Breast epithelium (tissue), 4 donors: ENCODE data around the gene INTS13. TPM values are rescaled to one million over a fixed set of nuclear protein-coding genes. Genes with fewer than 3 reads are reported as not detected.
"Not testable (repeated sequence)": the region's sequence is repeated elsewhere in the genome, so short reads cannot be mapped to it uniquely, and the experiment has no call there.

Experiments used
- DNase-seq, 2 donors: peaks; one replicate each; pipeline ENCODE4 v3.0.0-alpha.2; 2019; ENCODE audit warnings: low spot score in 2 of 2
- H3K27ac ChIP-seq, 2 donors: fragments of 200-600 bp; sonication (generic) in 1 of 2; one replicate each; pipeline ENCODE4 v1.5.1; 2016 to 2019; ENCODE audit warnings: mild to moderate bottlenecking in 1 of 2
- H3K27me3 ChIP-seq, 2 donors: fragments of 200-600 bp; sonication (generic) in 1 of 2; one replicate each; pipeline versions ENCODE4 v1.5.1 to v1.6.0; 2017 to 2019; ENCODE audit warnings: control low read depth in 1 of 2, mild to moderate bottlenecking in 1 of 2
- H3K36me3 ChIP-seq: fragments of 200-600 bp; one replicate; pipeline ENCODE4 v1.5.1; 2019
- H3K4me1 ChIP-seq, 2 donors: fragments of 200-600 bp; sonication (generic); one replicate each; pipeline ENCODE4 v1.5.1; 2016 to 2019; ENCODE audit warnings: control low read depth in 1 of 2
- H3K4me3 ChIP-seq, 3 donors: fragments of 200-600 bp; sonication (generic); 1 replicate in 2 of 3; 2 replicates in 1 of 3; pipeline ENCODE4 v1.5.1; 2016 to 2019; ENCODE audit warnings: mild to moderate bottlenecking in 3 of 3, moderate library complexity in 2 of 3
- H3K9me3 ChIP-seq, 2 donors: fragments of 200-600 bp; sonication (generic) in 1 of 2; one replicate each; pipeline ENCODE4 v1.5.1; 2016 to 2019; ENCODE audit warnings: control low read depth in 1 of 2
- POLR2A ChIP-seq: fragments of 450-650 bp; IDR thresholded peaks from one replicate; pipeline ENCODE4 v1.6.1; 2016; ENCODE audit warnings: antibody characterized with exemption, mild to moderate bottlenecking, moderate library complexity
- POLR2AphosphoS5 ChIP-seq, 3 donors: sonication (generic); formaldehyde crosslinking; IDR thresholded peaks; one replicate each; pipeline ENCODE4 v1.6.1; 2017; ENCODE audit warnings: antibody characterized with exemption in 3 of 3
- intact Hi-C: fragments of 100-400 bp; cut with DNase I; formaldehyde crosslinking; loops from one replicate; pipeline ENCODE4 v1.15.1; 2023; ENCODE audit warnings: low total_unique reads
- total RNA-seq, 3 donors: library from RNA; depleted of rRNA; stranded (reverse); fragments of >200 nt; gene quantifications; one replicate each; pipeline ENCODE4 v1.1.0, GENCODE V29; 2016
- TF ChIP-seq, protein P1 (sequence below), 3 donors: fragments of 450-650 bp; IDR thresholded peaks; one replicate each; pipeline ENCODE4 v1.5.1; 2016 to 2017; ENCODE audit warnings: antibody characterized with exemption in 3 of 3, mild to moderate bottlenecking in 3 of 3, moderate library complexity in 3 of 3

INTS13 gene
- total RNA-seq, 3 donors from 2014 or later = 20.6 to 23.1 (median 21.9) TPM

DNA sequence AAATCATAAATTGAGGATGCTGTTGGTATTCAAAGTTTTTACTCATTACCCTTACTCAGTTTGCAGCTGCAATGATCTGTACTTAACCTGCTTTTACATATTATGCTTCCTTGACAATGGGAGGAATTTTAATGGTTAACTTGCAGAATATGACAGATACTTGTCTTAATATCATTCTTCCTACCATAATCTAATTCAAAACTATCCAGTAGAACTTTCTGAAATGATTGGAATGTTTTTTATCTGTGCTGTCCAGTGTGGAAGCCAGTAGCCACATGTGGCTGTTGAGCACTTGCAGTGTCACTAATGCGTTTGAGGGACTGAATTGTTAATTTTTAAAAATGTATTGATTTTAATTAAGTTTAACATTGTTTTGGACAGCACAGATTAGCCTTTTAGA lies 24.0 kb upstream of the INTS13 start:
- H3K9me3 ChIP-seq = no peaks in the 10 kb centered on the region
- DNase-seq = no peak
- H3K27me3 ChIP-seq = no peaks in the 10 kb centered on the region
- H3K4me1 ChIP-seq = no peaks in the 10 kb centered on the region
- no peak overlapping the region for H3K4me3 ChIP-seq
- intact Hi-C loops = no loop called here
- H3K36me3 ChIP-seq = peaks cover 6% of the 10 kb centered on the region
- TF ChIP-seq POLR2A = no peak
- TF ChIP-seq, protein P1, sequence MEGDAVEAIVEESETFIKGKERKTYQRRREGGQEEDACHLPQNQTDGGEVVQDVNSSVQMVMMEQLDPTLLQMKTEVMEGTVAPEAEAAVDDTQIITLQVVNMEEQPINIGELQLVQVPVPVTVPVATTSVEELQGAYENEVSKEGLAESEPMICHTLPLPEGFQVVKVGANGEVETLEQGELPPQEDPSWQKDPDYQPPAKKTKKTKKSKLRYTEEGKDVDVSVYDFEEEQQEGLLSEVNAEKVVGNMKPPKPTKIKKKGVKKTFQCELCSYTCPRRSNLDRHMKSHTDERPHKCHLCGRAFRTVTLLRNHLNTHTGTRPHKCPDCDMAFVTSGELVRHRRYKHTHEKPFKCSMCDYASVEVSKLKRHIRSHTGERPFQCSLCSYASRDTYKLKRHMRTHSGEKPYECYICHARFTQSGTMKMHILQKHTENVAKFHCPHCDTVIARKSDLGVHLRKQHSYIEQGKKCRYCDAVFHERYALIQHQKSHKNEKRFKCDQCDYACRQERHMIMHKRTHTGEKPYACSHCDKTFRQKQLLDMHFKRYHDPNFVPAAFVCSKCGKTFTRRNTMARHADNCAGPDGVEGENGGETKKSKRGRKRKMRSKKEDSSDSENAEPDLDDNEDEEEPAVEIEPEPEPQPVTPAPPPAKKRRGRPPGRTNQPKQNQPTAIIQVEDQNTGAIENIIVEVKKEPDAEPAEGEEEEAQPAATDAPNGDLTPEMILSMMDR (IDR thresholded peaks at IDR 0.05) = no peak
- TF ChIP-seq POLR2AphosphoS5 (IDR thresholded peaks at IDR 0.05) = no peak
- H3K27ac ChIP-seq = no peak overlapping the region

DNA sequence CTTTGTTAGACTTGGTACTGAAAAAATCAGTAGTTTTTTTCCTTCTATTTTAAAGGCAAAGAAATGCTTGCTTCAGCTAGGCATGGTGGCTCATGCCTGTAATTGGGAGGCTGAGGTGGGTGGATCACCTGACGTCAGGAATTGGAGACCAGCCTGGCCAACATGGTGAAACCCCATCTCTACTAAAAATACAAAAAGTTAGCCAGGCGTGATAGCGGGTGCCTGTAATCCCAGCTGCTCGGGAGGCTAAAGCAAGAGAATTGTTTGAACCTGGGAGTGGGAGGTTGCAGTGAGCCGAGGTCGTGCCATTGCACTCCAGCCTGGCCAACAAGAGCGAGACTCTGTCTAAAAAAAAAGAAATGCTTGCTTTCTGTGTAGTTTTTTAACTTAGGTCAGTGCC lies 23.6 kb upstream of the INTS13 start:
- H3K27me3 ChIP-seq, H3K4me1 ChIP-seq, H3K27ac ChIP-seq, H3K9me3 ChIP-seq, H3K36me3 ChIP-seq, H3K4me3 ChIP-seq, DNase-seq, intact Hi-C loops: not testable (repeated sequence)

DNA sequence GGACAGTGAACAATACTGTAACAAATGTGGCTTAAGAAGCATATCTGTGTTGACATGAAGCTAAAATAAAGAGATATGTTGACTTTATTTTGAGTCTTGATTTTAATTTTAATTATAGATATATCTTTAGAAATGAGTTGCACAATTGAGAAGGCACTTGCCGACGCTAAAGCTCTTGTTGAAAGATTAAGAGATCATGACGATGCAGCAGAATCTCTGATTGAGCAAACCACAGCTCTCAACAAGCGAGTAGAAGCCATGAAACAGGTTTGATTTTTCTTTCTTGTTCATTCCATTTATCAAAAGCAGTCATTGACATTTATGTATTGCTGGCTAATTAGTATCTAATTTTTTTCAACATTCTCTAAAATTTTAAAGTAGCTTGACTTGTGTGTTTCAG lies 16.2 kb upstream of the INTS13 start:
- Histone ChIP-seq H3K4me3 (no peak overlapping the region), H3K4me1 (no peaks in the 10 kb centered on the region), H3K27me3 (no peaks in the 10 kb centered on the region), H3K36me3 (peaks cover 6% of the 10 kb centered on the region), H3K27ac (no peak overlapping the region), H3K9me3 (no peaks in the 10 kb centered on the region)
- intact Hi-C loops = no loop called here
- DNase-seq = no peak
- TF ChIP-seq POLR2AphosphoS5 (IDR thresholded peaks at IDR 0.05) = no peak
- TF ChIP-seq POLR2A = no peak
- TF ChIP-seq, protein P1 (IDR thresholded peaks at IDR 0.05) = no peak

DNA sequence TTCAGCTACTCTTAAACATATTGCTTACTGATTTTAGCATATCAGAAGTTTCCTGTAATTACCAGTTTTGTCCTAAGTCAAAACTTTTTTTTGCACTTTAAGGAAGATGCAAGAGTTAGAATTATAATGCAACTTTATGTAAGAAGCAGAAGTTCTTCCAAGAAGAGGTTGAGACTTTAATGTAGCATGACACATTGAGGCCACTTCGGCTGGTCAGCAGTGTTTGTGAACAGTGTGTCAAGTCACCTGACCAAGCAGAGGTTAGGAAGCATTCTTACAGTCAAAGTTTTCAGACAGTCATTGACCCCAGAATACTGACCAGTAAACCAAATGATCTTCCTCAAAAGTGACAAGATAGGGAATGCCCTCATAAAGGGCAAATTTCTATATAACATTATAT lies 15.7 kb upstream of the INTS13 start:
- no peaks in the 10 kb centered on the region for H3K27me3 ChIP-seq
- DNase-seq = no peak
- no peaks in the 10 kb centered on the region for H3K4me1 ChIP-seq
- TF ChIP-seq POLR2A (no peak), POLR2AphosphoS5 (IDR thresholded peaks at IDR 0.05) (no peak)
- TF ChIP-seq, protein P1 (IDR thresholded peaks at IDR 0.05) = no peak
- no peak overlapping the region for H3K4me3 ChIP-seq
- no peak overlapping the region for H3K27ac ChIP-seq
- peaks cover 6% of the 10 kb centered on the region for H3K36me3 ChIP-seq
- intact Hi-C loops = no loop called here
- peaks cover 0 to 5% of the 10 kb centered on the region in 2 donors for H3K9me3 ChIP-seq

DNA sequence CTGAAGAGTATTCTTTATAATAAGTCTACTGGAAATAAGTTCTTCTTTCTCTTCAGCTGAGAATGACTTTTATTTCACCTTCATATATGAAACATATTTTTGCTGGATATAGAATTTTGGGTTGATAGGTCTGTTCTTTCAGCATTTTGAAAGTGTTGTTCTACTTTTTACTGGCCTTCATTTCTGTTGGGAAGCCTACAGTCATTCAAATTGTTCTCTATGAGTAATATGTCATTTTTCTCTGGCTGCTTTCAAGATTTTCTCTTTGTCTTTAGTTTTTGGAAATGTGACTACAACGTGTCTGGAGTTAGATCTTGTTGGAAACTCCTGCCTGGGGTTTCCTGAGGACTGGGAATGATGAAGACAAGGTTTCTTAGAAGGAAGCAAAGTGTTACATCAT lies 10.5 kb upstream of the INTS13 start:
- peaks cover 0 to 9% of the 10 kb centered on the region in 2 donors for H3K9me3 ChIP-seq
- H3K4me1 ChIP-seq = no peaks in the 10 kb centered on the region
- intact Hi-C loops = no loop called here
- H3K27ac ChIP-seq = no peak overlapping the region
- H3K4me3 ChIP-seq = no peak overlapping the region
- no peak for DNase-seq
- H3K36me3 ChIP-seq = no peaks in the 10 kb centered on the region
- H3K27me3 ChIP-seq = no peaks in the 10 kb centered on the region
- TF ChIP-seq, protein P1 (IDR thresholded peaks at IDR 0.05) = no peak
- no peak for TF ChIP-seq POLR2AphosphoS5 (IDR thresholded peaks at IDR 0.05)
- no peak for TF ChIP-seq POLR2A

DNA sequence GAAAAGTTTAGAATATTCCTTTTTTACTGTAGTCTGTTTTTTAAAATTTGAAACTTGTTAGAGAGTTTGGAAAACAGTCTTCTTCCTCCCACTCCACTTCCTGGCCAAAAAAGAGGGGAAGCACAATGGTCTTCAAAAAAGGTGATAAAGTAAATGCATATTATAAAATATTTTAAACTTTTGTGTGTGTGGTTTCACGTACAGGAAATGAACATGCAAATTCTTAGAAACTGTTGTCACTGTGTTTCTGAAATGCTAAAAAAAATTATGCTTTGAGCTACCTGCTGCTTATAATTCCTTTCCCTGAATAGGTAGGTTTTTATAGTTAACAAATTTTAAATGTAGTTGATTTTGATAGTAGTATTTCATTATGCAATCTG lies 3.4 kb upstream of the INTS13 start:
- Histone ChIP-seq H3K36me3 (no peaks in the 10 kb centered on the region), H3K4me1 (peaks cover 0 to 5% of the 10 kb centered on the region in 2 donors), H3K27ac (no peak overlapping the region), H3K27me3 (no peaks in the 10 kb centered on the region), H3K4me3 (peak overlapping the region in 1 of 3 donors; percentile 10), H3K9me3 (no peaks in the 10 kb centered on the region)
- TF ChIP-seq, protein P1 (IDR thresholded peaks at IDR 0.05) = no peak
- TF ChIP-seq POLR2AphosphoS5 (IDR thresholded peaks at IDR 0.05) (no peak), POLR2A (no peak)
- intact Hi-C loops = no loop called here
- DNase-seq = no peak
